IMR-90 (cell line): ENCODE results near the gene CSNK1D. TPM values are rescaled to one million over a fixed set of nuclear protein-coding genes. Genes with fewer than 3 reads are reported as not detected.

Experiments used
- ATAC-seq: fragments of 200-7000 bp; cut with Tn5 transposase; 2 replicates; pipeline ENCODE4 v1.9.1; 2020; ENCODE audit warnings: low read depth, mild to moderate bottlenecking, moderate library complexity
- BruUV-seq: library from RNA; stranded (reverse); fragments of 400-500 nt; replicated peaks from 2 replicates; lab custom pipeline; 2021; lab: Mats Ljungman, UMichigan
- CTCF ChIA-PET: fragments of 300-600 bp; formaldehyde crosslinking; extraction: SDS; loops from one replicate; lab custom pipeline; 2021; ENCODE audit warnings: antibody characterized with exemption; lab: Yijun Ruan, JAX
- POLR2A ChIA-PET: fragments of 300-600 bp; sonication (Branson Sonifier 250); formaldehyde crosslinking; loops from one replicate; lab custom pipeline; 2022; ENCODE audit warnings: antibody characterized with exemption; ENCODE audit not compliant: unreplicated experiment; lab: Charles Lee
- DNase-seq: peaks from one replicate; pipeline ENCODE4 v3.0.0; 2013
- H2AFZ ChIP-seq: replicated peaks from 2 replicates; pipeline ENCODE3; 2013; ENCODE audit warnings: low read length, mild to moderate bottlenecking; ENCODE audit not compliant: poor library complexity
- H2AK5ac ChIP-seq: 2 replicates; pipeline ENCODE4 v1.6.1; 2013; ENCODE audit warnings: low read depth, low read length, inconsistent platforms
- H2AK9ac ChIP-seq: replicated peaks from 2 replicates; pipeline ENCODE3; 2013; ENCODE audit warnings: mild to moderate bottlenecking, low read depth, low read length, moderate library complexity; ENCODE audit not compliant: poor library complexity
- H2BK120ac ChIP-seq: 2 replicates; pipeline ENCODE4 v1.6.1; 2013; ENCODE audit warnings: low read depth, low read length, inconsistent platforms
- H2BK15ac ChIP-seq: 3 replicates; pipeline ENCODE4 v1.6.1; 2013; ENCODE audit warnings: low read depth, low read length, inconsistent platforms
- H2BK20ac ChIP-seq: 2 replicates; pipeline ENCODE4 v1.6.1; 2013; ENCODE audit warnings: low read depth, mild to moderate bottlenecking, inconsistent platforms, low read length, moderate library complexity
- H2BK5ac ChIP-seq: 2 replicates; pipeline ENCODE4 v1.6.1; 2013; ENCODE audit warnings: mild to moderate bottlenecking, low read depth, low read length, inconsistent platforms; ENCODE audit not compliant: poor library complexity, severe bottlenecking
- H3K14ac ChIP-seq: replicated peaks from 2 replicates; pipeline ENCODE4 v1.6.1; 2013; ENCODE audit warnings: low read depth, low read length, inconsistent platforms
- H3K18ac ChIP-seq: 2 replicates; pipeline ENCODE4 v1.6.1; 2013; ENCODE audit warnings: low read depth, low read length, control low read depth
- H3K23ac ChIP-seq: 2 replicates; pipeline ENCODE4 v1.6.1; 2013; ENCODE audit warnings: low read depth, low read length, inconsistent platforms
- H3K27ac ChIP-seq: 2 replicates; pipeline ENCODE4 v1.5.1; 2013; ENCODE audit warnings: mild to moderate bottlenecking, control low read depth, low read length; ENCODE audit not compliant: insufficient read depth
- H3K27me3 ChIP-seq: 2 replicates; pipeline ENCODE4 v1.6.1; 2013; ENCODE audit warnings: low read length; ENCODE audit not compliant: control insufficient read depth, insufficient read depth
- H3K36me3 ChIP-seq: 2 replicates; pipeline ENCODE4 v1.6.1; 2013; ENCODE audit warnings: low read length, mixed read lengths; ENCODE audit not compliant: control insufficient read depth, insufficient read depth
- H3K4ac ChIP-seq: 2 replicates; pipeline ENCODE4 v1.6.1; 2013; ENCODE audit warnings: low read depth, low read length, inconsistent platforms
- H3K4me1 ChIP-seq: 2 replicates; pipeline ENCODE4 v1.6.1; 2013; ENCODE audit warnings: low read length, mixed read lengths; ENCODE audit not compliant: control insufficient read depth, insufficient read depth
- H3K4me2 ChIP-seq: 2 replicates; pipeline ENCODE4 v1.6.1; 2013; ENCODE audit warnings: low read depth, mild to moderate bottlenecking, control low read depth, low read length, moderate library complexity
- H3K4me3 ChIP-seq: 2 replicates; pipeline ENCODE4 v1.5.1; 2013; ENCODE audit warnings: low read depth, mild to moderate bottlenecking, control low read depth, low read length, moderate library complexity; ENCODE audit not compliant: insufficient read depth
- H3K56ac ChIP-seq: 2 replicates; pipeline ENCODE4 v1.6.1; 2013; ENCODE audit warnings: low read length, inconsistent platforms; ENCODE audit not compliant: insufficient read depth; ENCODE audit errors: extremely low read depth
- H3K79me1 ChIP-seq, 2 experiments: 2 replicates each; pipeline ENCODE4 v1.6.1; 2013; ENCODE audit warnings: low read length in 2 of 2, inconsistent platforms in 1 of 2, low read depth in 1 of 2
- H3K9ac ChIP-seq: 2 replicates; pipeline ENCODE4 v1.6.1; 2013; ENCODE audit warnings: low read depth, low read length, control low read depth
- H3K9me1 ChIP-seq: 2 replicates; pipeline ENCODE4 v1.6.1; 2013; ENCODE audit warnings: low read length, inconsistent platforms; ENCODE audit not compliant: insufficient read depth
- H3K9me3 ChIP-seq: 2 replicates; pipeline ENCODE4 v1.6.1; 2013; ENCODE audit warnings: low read length; ENCODE audit not compliant: control insufficient read depth, insufficient read depth
- H4K20me1 ChIP-seq: 2 replicates; pipeline ENCODE4 v1.6.1; 2013; ENCODE audit warnings: low read length, inconsistent platforms; ENCODE audit not compliant: insufficient read depth
- H4K5ac ChIP-seq: 2 replicates; pipeline ENCODE4 v1.6.1; 2013; ENCODE audit warnings: mild to moderate bottlenecking, low read depth, low read length, control low read depth
- H4K8ac ChIP-seq, 2 experiments: 2 replicates each; pipeline ENCODE4 v1.6.1; 2013; ENCODE audit warnings: low read depth in 2 of 2, low read length in 2 of 2, control low read depth in 1 of 2, inconsistent platforms in 1 of 2
- H4K91ac ChIP-seq: 2 replicates; pipeline ENCODE4 v1.6.1; 2013; ENCODE audit warnings: low read depth, low read length, inconsistent platforms; ENCODE audit not compliant: insufficient read depth
- BHLHE40 ChIP-seq: fragments of 150-350 bp; IDR thresholded peaks from 2 replicates; pipeline ENCODE4 v1.6.1; 2016; ENCODE audit warnings: mild to moderate bottlenecking, low read depth, low read length
- CEBPB ChIP-seq: IDR thresholded peaks from 2 replicates; pipeline ENCODE4 v1.6.1; 2012; ENCODE audit warnings: low read depth, low read length, improper control_type of control experiment
- CHD1 ChIP-seq: IDR thresholded peaks from 2 replicates; pipeline ENCODE4 v1.6.1; 2012; ENCODE audit warnings: low read depth, low read length, improper control_type of control experiment
- CTCF ChIP-seq: conservative IDR thresholded peaks from 2 replicates; pipeline ENCODE4 v1.5.1; 2012; ENCODE audit warnings: mild to moderate bottlenecking, low read depth, low read length, improper control_type of control experiment
- FOS ChIP-seq: fragments of 150-350 bp; IDR thresholded peaks from 2 replicates; pipeline ENCODE4 v1.6.1; 2016; ENCODE audit warnings: low read depth, low read length
- MAFK ChIP-seq: IDR thresholded peaks from 2 replicates; pipeline ENCODE4 v1.6.1; 2012; ENCODE audit warnings: low read depth, low read length, improper control_type of control experiment
- MAZ ChIP-seq: IDR thresholded peaks from 2 replicates; pipeline ENCODE4 v1.6.1; 2012; ENCODE audit warnings: low read depth, mild to moderate bottlenecking, low read length, improper control_type of control experiment, moderate library complexity, borderline replicate concordance
- MXI1 ChIP-seq: IDR thresholded peaks from 2 replicates; pipeline ENCODE4 v1.6.1; 2012; ENCODE audit warnings: low read depth, mild to moderate bottlenecking, low read length, moderate library complexity, borderline replicate concordance
- NFE2L2 ChIP-seq: fragments of 150-350 bp; IDR thresholded peaks from 2 replicates; pipeline ENCODE4 v1.6.1; 2016; ENCODE audit warnings: low read depth, mild to moderate bottlenecking, low read length
- POLR2A ChIP-seq: IDR thresholded peaks from 2 replicates; pipeline ENCODE4 v1.6.1; 2012; ENCODE audit warnings: mild to moderate bottlenecking, low read depth, low read length
- RAD21 ChIP-seq: IDR thresholded peaks from 2 replicates; pipeline ENCODE4 v1.6.1; 2012; ENCODE audit warnings: low read length, improper control_type of control experiment
- RCOR1 ChIP-seq: IDR thresholded peaks from 2 replicates; pipeline ENCODE4 v1.6.1; 2012; ENCODE audit warnings: mild to moderate bottlenecking, low read length, improper control_type of control experiment; ENCODE audit not compliant: insufficient replicate concordance
- RFX5 ChIP-seq: IDR thresholded peaks from 2 replicates; pipeline ENCODE4 v1.8.0; 2012; ENCODE audit warnings: low read depth, mild to moderate bottlenecking, low read length, moderate library complexity
- SMC3 ChIP-seq: fragments of 150-350 bp; IDR thresholded peaks from 2 replicates; pipeline ENCODE4 v1.6.1; 2016; ENCODE audit warnings: low read depth, mild to moderate bottlenecking, antibody characterized with exemption, low read length, moderate library complexity
- USF2 ChIP-seq: fragments of 150-350 bp; IDR thresholded peaks from 2 replicates; pipeline ENCODE4 v1.6.1; 2017; ENCODE audit warnings: mild to moderate bottlenecking, antibody characterized with exemption, low read length, low read depth
- WGBS, 2 experiments: methylation state at CpG; one replicate each; pipeline versions ENCODE4 v1.1.5 to v1.1.7; 2013; ENCODE audit warnings: missing lambda C conversion rate in 2 of 2; ENCODE audit not compliant: insufficient read length in 1 of 2; ENCODE audit errors: extremely low coverage in 2 of 2; 5-methylcytosine and 5-hydroxymethylcytosine counted together
- dilution Hi-C: fragments of 300-500 bp; cut with HindIII; formaldehyde crosslinking; loops from one replicate; pipeline ENCODE4 v1.14.3; 2018; ENCODE audit warnings: low sequenced_read_pairs; ENCODE audit not compliant: unreplicated experiment
- in situ Hi-C: fragments of 300-500 bp; cut with MboI; formaldehyde crosslinking; loops from 3 replicates; pipeline ENCODE4 v1.14.3; 2019; ENCODE audit warnings: low sequenced_read_pairs, inconsistent platforms, mixed read lengths
- intact Hi-C: fragments of 100-400 bp; cut with micrococcal nuclease; formaldehyde crosslinking; loops from 2 replicates; pipeline ENCODE4 v1.10.0; 2022
- polyA plus RNA-seq, 3 experiments: library from polyadenylated mRNA; depleted of rRNA; stranded (reverse); fragments of >200 nt; gene quantifications; 2 replicates each; pipeline ENCODE4 v1.2.3, GENCODE V29; 2012; ENCODE audit warnings: low replicate concordance in 1 of 3
- total RNA-seq: library from RNA; depleted of rRNA; stranded (reverse); fragments of >200 nt; gene quantifications from 2 replicates; pipeline ENCODE4 v1.2.3, GENCODE V29; 2012

CSNK1D gene
- total and polyA plus RNA-seq, 2 of the 4 experiments (the other 2 are of a cell fraction): 47.1 to 186 TPM

GRCh38 chr17:82202981-82203380 is 70.5 kb downstream of the CSNK1D start:
- Histone ChIP-seq H4K91ac (no peak overlapping the region), H2AFZ (no peak overlapping the region), H3K4me1 (peaks cover 11% of the 10 kb centered on the region), H3K23ac (no peak overlapping the region), H3K9ac (no peak overlapping the region), H3K14ac (no peak overlapping the region), H3K27ac (no peak overlapping the region), H4K20me1 (peaks cover 18% of the 10 kb centered on the region), H3K27me3 (no peaks in the 10 kb centered on the region), H3K4me2 (no peak overlapping the region), H2BK15ac (no peak overlapping the region), H2AK5ac (no peak overlapping the region), H3K56ac (no peak overlapping the region), H3K9me1 (peaks cover 9% of the 10 kb centered on the region), H2BK120ac (no peak overlapping the region), H3K36me3 (peaks cover 11% of the 10 kb centered on the region), H3K4me3 (no peak overlapping the region), H4K5ac (no peak overlapping the region), H2BK5ac (no peak overlapping the region), H2AK9ac (no peak overlapping the region), H3K9me3 (no peaks in the 10 kb centered on the region), H3K18ac (no peak overlapping the region), H4K8ac (no peak overlapping the region), H3K4ac (no peak overlapping the region), H3K79me1 (peaks cover 12 to 49% of the 10 kb centered on the region in 2 experiments), H2BK20ac (no peak overlapping the region)
- no TSS peak for BruUV-seq
- POLR2A ChIA-PET: no interaction called here
- intact Hi-C loops: no loop called here
- TF ChIP-seq MXI1: no peak
- no peak for TF ChIP-seq RCOR1
- no peak for TF ChIP-seq RAD21
- no peak for TF ChIP-seq POLR2A
- no peak for TF ChIP-seq CEBPB
- no peak for TF ChIP-seq CHD1
- no peak for TF ChIP-seq CTCF
- no peak for TF ChIP-seq RFX5
- TF ChIP-seq NFE2L2: no peak
- no peak for TF ChIP-seq MAFK
- no peak for TF ChIP-seq USF2
- TF ChIP-seq FOS: no peak
- no peak for TF ChIP-seq BHLHE40
- no peak for TF ChIP-seq SMC3
- no peak for TF ChIP-seq MAZ
- CTCF ChIA-PET: no interaction called here
- ATAC-seq (no peak), DNase-seq (no peak)
- dilution Hi-C loops: no loop called here
- in situ Hi-C loops: no loop called here
- no CpG with 5 or more reads among the region's 10 CpGs for WGBS, 2 experiments
